Stimulated activated CD4-positive, alpha-beta T cell treated with anti-CD3 and anti-CD28 coated beads, TNF-alpha, amount 100 ng/mL, for 4 hours (primary cell): ENCODE measurements around the gene ZNF660.
A peak's percentile ranks its signal among the peaks of the same experiment; 100 is the strongest.
"Not testable (repeated sequence)": the region's sequence is repeated elsewhere in the genome, so short reads cannot be mapped to it uniquely, and the experiment has no call there.

Source experiments
- DNase-seq, 3 experiments: peaks; one replicate each; pipeline ENCODE4 v3.0.0-alpha.2; 2020; ENCODE audit warnings: low read depth in 3 of 3

Gene ZNF660

DNA sequence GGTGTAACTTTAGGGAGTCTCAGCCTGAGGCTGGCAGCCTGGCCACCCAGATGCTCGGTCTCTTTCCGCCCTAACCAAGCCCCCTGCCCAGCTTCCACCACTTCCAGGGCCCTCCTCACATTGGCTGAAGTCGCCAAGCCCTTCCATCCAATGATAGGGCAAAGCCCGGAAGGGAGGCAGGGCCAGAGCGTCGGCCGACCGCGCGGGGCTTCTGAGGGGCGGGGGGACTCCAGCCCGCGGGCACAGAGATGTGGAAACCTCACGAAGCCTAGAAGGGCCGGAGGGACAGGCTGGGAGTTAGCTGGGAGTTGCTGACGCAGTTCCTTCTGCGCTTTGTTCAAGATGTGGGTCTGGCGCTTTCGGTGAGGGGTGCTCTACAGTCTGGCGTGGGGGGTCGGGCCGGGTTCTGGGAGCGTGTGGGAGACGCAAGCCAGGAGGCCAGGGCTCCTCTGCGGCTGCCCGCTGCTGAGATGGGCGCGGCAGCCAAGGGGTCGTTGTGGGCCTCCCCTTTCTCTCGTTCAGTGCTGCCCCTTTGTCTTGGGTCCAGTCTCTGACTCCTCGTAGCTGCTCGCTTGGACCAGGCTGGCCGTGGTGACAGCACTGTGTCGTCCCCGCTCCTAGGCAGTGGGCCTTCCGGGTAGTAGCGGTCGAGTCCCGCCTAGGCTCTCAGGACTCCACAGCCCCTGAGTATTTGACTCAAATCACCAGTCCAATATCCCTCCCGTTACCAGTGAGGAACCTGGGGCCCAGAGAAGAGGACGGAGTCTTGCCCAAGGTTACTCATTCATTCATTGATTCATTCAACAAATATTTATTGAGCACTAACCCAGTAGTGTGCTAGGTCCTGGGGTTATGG is at the start of gene ZNF660:
TSS of gene ZNF660 (plus strand) at position 319 of the 856 bp plus-strand sequence. CDS start 9,230 bp downstream, outside the sequence.
- DNase-seq = no peak

GRCh38 chr3:44535364-44535763 is 49.4 kb upstream of the ZNF660 start:
- DNase-seq = no peak

- DNase-seq = not testable (repeated sequence)
Observed at GRCh38 chr3:44544811-44545210, 40.0 kb upstream of the ZNF660 start.

DNA sequence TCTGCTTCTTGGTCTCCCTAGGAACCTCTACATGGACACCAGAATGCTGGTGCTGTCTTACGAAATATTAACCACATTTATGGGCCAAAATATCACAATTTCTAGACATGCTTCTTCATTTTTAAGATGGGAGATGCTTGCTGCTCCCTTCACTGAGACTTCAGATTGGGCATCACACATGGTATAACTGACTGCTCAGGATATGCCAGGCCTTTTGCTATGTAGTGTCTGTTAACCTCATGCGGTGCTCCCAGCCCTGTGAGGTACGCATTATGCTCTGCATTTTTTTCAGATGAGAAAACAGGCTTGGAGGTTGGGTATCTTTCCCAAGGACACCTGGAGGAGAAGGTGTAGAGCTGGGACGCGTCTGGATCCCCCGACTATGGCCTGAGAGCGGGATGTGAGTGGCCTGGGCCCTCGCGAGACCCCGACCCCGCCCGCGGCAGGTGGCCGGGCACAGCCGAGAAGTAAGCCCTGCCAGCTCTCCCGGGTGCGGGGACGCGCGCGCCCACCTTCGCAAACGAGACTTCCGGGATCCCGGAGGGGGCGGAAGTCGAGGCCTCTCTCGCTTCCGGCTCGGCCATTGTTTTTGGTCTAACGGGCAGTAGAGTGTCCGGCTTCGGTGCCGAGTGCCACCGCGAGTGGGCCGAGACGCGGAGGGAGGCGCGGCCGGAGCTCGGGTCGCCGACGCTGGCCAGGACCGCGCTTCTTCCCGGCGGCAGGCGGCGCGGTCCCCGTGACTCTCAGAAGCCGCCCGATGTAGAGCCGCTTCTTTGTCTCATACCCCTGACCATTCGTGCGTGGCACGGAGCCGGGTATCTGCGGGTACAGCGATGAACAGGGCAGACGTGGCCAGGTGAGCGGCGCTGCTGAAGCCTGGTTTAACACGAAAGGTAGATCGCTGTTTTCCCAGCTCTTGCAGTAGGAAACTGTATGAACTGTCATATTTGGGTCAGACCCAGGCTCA is 29.9 kb upstream of the ZNF660 start, which contains the start of gene ZKSCAN7:
TSS of gene ZKSCAN7 (plus strand) at position 568 of the 967 bp plus-strand sequence. CDS start 1,855 bp downstream, outside the sequence.
- DNase-seq = peak; percentile 18 to 34 (median 32)

DNA sequence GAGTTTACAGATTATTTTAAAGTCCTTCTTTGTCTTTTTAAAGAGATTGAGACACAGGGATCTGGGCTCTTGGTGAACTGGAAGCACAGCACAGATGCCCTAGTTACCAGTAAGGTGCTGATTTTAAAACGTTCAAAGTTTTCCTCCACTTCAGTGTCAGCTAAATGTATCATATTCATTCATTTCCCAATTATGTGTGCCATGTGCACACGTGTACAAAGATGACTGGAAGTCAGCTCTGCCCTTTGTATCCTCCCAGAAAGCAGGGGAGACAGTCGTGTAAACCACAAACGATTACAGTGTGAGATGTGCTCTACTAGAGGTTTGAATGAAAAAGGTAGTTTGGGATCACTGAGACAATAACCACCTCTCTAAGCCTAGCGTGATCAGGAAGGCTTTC is 29.0 kb upstream of the ZNF660 start:
- no peak for DNase-seq

GRCh38 chr3:44557074-44557473 is 27.7 kb upstream of the ZNF660 start:
- no peak for DNase-seq

DNA sequence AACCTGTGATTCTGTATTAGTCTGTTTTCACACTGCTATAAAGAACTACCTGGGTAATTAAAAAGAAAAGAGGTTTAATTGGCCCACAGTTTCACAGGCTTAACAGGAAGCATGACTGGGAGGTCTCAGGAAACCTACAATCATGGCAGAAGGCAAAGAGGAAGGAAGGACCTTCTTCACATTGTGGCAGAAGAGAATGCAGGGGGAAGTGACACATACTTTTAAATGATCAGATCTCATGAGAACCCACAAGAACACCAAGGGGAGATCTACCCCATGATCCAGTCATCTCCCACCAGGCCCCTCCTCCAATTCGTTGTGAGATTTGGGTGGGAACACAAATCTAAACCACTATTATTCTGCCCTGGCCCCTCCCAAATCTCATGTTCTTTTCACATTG is 23.7 kb upstream of the ZNF660 start:
- no peak for DNase-seq

DNA sequence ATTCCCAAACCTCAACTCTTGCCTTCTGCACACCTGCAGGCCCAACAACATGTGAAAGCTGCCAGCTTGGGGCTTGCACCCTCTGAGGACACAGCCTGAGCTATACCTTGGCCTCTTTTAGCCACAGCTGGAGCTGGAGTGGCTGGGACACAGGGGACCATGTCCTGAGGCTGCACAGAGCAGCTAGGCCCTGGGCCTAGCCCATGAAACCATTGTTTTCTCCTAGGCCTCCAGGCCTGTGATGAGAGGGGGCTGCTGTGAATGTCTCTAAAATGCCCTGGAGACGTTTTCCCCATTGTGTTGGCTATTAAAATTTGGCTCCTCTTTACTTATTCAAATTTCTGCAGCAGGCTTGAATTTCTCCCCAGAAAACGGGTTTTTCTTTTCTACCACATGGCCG is 22.6 kb upstream of the ZNF660 start:
- no peak for DNase-seq

GRCh38 chr3:44568561-44568960 is 16.2 kb upstream of the ZNF660 start:
- no peak for DNase-seq

DNA sequence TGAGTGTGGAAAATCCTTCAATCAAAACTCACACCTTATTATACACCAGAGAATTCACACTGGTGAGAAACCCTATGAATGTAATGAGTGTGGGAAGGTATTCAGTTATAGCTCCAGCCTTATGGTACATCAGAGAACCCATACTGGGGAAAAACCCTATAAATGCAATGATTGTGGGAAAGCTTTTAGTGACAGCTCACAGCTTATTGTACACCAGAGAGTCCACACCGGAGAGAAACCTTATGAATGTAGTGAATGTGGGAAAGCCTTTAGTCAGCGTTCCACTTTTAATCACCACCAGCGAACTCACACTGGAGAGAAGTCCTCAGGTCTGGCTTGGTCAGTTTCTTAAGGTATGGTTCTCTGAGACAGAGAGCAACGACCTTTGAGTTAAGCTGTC is 13.7 kb upstream of the ZNF660 start:
- DNase-seq = no peak

DNA sequence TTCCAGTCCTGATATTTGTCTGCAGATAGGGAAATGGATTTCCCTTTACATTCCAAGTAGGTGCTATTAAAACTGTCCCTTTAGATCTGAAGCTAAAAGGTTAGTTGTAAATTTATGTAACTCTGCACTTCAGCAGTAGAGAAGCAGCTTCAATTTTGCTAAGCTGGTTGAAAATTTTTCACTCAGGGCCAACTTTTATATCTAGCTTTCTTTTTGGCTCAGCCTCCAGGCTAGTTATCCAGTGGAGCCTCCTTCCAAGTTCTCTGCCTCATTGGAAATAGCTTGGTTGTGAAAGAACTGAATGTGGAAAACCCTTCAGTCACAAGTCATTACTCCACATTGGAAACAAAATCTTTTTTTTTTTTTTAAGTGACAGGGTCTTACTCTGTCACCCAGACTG is 8.2 kb upstream of the ZNF660 start:
- DNase-seq = no peak

DNA sequence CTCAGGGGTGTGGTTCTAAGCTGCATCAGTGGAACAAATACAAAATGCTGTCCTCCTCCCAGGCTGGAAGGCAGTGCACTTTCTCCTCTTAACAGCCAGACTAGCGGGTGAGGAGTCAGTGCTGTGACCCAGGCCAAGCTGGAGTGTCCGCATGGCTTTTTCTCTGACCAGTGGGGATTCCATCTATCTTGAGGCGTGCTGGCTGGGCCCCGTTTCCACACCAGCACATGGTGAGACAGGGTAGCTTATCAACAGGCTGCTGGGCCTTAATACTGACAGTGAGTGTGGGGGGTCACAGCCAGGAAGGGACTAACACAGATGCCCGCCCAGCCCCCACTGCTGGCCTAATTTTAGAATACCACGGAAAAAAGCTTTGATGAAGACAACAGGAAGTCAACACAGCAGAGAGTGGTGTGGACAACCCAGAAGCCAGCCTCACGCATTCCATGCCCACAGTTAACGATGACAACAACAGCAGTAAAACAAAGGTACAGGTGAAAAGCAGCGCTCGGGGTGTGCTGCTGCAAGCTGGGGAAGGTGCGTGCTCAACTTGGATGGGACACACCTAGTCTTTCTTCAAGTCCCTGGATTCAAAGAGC is 7.3 kb upstream of the ZNF660 start:
- not testable (repeated sequence) for DNase-seq

- not testable (repeated sequence) for DNase-seq
Observed at GRCh38 chr3:44578316-44578715, 6.4 kb upstream of the ZNF660 start.

GRCh38 chr3:44578924-44579515 is 5.7 kb upstream of the ZNF660 start:
- DNase-seq = not testable (repeated sequence)

DNA sequence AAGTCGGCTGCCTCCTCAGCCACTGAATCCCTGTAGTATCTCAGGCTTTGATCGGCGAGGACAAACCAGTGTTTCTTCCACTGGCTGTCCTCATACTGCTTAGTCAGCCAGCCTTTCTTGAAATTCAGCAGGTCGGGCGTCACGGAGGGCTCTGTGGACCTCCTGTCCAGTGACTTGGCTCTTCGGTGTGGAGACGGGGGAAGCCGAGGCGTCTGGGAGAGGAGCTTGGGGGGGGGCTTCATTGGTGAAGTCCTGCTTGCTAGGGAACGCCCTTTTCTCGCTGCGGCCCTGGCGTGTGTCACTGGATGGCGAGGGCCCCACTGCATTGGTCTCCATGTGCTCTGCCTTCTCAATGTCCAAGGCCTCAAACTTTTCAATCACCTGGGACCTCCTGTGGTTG is 5.0 kb upstream of the ZNF660 start:
- not testable (repeated sequence) for DNase-seq

DNA sequence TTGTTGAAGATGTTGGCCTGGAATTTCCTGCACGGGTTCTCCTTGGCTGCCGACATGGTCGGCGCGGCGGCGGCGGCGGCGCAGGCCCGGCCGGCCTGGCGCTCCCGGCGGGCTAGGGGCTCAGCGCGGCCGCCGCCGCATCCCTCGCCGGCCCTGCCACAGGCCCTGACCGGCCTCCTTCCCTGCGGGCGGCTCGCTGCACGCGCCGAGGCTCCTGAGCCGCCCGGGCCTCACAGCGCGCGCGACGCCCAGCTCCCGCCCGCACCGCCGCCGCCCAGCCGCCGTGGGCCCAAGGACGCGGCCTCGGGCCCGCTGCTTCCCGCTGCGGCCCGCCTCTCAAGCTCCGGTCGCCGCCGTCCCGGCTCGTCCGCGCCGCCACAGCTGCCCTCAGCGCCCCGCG is 3.8 kb upstream of the ZNF660 start:
- DNase-seq = not testable (repeated sequence)

- no peak for DNase-seq
Observed at GRCh38 chr3:44596621-44597020, 11.9 kb downstream of the ZNF660 start.

GRCh38 chr3:44601749-44602148 is 17.0 kb downstream of the ZNF660 start:
- no peak for DNase-seq

DNA sequence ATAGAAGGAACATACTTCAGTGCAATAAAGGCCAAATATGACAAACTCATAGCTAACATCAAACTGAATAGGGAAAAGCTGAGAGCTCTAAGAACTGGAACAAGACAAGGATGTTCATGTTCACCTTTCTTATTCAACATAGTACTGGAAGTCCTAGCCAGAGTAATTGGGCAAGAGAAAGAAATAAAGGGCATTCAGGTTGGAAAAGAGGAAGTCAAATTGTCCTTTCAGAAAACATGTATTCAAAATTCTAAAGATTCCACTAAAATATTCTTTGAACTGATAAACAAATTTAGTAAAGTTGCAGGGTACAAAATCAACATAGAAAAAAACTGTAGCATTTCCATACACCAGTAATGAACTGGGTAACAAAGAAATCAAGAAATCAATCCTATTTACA is 27.9 kb downstream of the ZNF660 start:
- DNase-seq = no peak

GRCh38 chr3:44624749-44625480 is 40.2 kb downstream of the ZNF660 start, which contains the start of gene ZNF197:
TSS of gene ZNF197 (plus strand) at chr3:44625036. CDS start at chr3:44629155, 4,119 bp downstream.
- DNase-seq = peak; percentile 23 to 37 (median 24)

DNA sequence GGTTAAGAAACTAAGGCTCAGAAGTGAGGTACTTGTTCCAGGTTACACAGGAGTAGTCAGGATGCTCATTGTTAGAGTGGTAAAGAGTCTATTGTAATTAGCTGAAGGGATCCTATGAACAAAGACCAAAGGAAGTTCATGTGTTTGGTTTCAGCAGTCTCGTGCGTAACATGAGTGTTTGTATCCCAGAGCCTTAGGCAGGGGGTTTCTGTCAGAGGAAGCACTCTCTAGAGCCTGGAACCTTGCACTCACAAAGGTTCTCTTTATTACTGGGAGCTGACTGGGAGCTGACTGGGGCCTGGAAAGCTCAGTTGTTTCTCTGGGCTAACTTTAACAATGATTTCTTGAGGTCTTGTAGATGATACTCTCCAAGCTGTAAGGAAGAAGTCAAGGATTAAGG is 44.0 kb downstream of the ZNF660 start:
- DNase-seq = no peak
